ENCODE measurements around the gene PELI3. TPM values are rescaled to one million over a fixed set of nuclear protein-coding genes. Genes with fewer than 3 reads are reported as not detected.

PELI3 gene
- total RNA-seq, 2 donors from 2014 or later = 12.7 to 20.7 TPM

GRCh38 chr11:66473608-66474515 is 7.2 kb downstream of the PELI3 start:
- Histone ChIP-seq H3K36me3 (peaks cover 32% of the 10 kb centered on the region), H3K4me1 (peaks cover 0 to under 1% of the 10 kb centered on the region in 2 donors), H3K4me3 (no peak overlapping the region), H3K27ac (no peak overlapping the region), H3K27me3 (no peaks in the 10 kb centered on the region), H3K9me3 (no peaks in the 10 kb centered on the region)
- no peak for DNase-seq (ENCODE audit: low spot score)
- TF ChIP-seq CTCF (IDR thresholded peaks at IDR 0.05) = no peak

- peaks cover 0 to 11% of the 10 kb centered on the region in 2 donors for H3K4me1 ChIP-seq
Observed at GRCh38 chr11:66475349-66476172, 8.9 kb downstream of the PELI3 start.

GRCh38 chr11:66476173-66476840 is 9.6 kb downstream of the PELI3 start:
- no peak for TF ChIP-seq CTCF (IDR thresholded peaks at IDR 0.05)
- Histone ChIP-seq H3K36me3 (peaks cover 32% of the 10 kb centered on the region), H3K27me3 (no peaks in the 10 kb centered on the region), H3K4me3 (no peak overlapping the region), H3K27ac (no peak overlapping the region), H3K9me3 (no peaks in the 10 kb centered on the region), H3K4me1 (peaks cover 0 to 18% of the 10 kb centered on the region in 2 donors)
- no peak for DNase-seq (ENCODE audit: low spot score)

More at GRCh38 chr11:66475349-66476172, 8.9 kb downstream of the PELI3 start:
- Histone ChIP-seq H3K27me3 (no peaks in the 10 kb centered on the region), H3K27ac (no peak overlapping the region), H3K4me3 (no peak overlapping the region), H3K36me3 (peaks cover 32% of the 10 kb centered on the region), H3K9me3 (no peaks in the 10 kb centered on the region)
- DNase-seq (ENCODE audit: low spot score) = no peak
- TF ChIP-seq CTCF (IDR thresholded peaks at IDR 0.05) = no peak

- Histone ChIP-seq H3K36me3 (peaks cover 32% of the 10 kb centered on the region), H3K27ac (no peak overlapping the region), H3K4me1 (peaks cover 0 to 18% of the 10 kb centered on the region in 2 donors), H3K27me3 (no peaks in the 10 kb centered on the region), H3K9me3 (no peaks in the 10 kb centered on the region), H3K4me3 (no peak overlapping the region)
- TF ChIP-seq CTCF (IDR thresholded peaks at IDR 0.05) = no peak
- no peak for DNase-seq (ENCODE audit: low spot score)
Observed at GRCh38 chr11:66476841-66477251, 10.1 kb downstream of the PELI3 start.

- Histone ChIP-seq H3K4me3 (no peak overlapping the region), H3K9me3 (no peaks in the 10 kb centered on the region), H3K27ac (no peak overlapping the region), H3K36me3 (peaks cover 27% of the 10 kb centered on the region), H3K4me1 (peaks cover 0 to 18% of the 10 kb centered on the region in 2 donors), H3K27me3 (no peaks in the 10 kb centered on the region)
- no peak for TF ChIP-seq CTCF (IDR thresholded peaks at IDR 0.05)
- DNase-seq (ENCODE audit: low spot score) = no peak
Observed at GRCh38 chr11:66477263-66478201, 10.8 kb downstream of the PELI3 start.
